Uterus (tissue), 2 donors: ENCODE results near the gene KDM6B.

Source experiments
- POLR2A ChIP-seq, 2 donors: fragments of 450-650 bp; IDR thresholded peaks; one replicate each; pipeline ENCODE4 v1.6.1; 2016; ENCODE audit warnings: antibody characterized with exemption in 2 of 2, mild to moderate bottlenecking in 1 of 2, moderate library complexity in 1 of 2
- TF ChIP-seq, protein P1 (sequence below), 4 experiments: fragments of 200-600 bp in 2 of 4; fragments of 450-650 bp in 2 of 4; sonication (generic) in 2 of 4; IDR thresholded peaks; one replicate each; pipeline ENCODE4 v1.5.1; 2016 to 2019; ENCODE audit warnings: antibody characterized with exemption in 4 of 4, mild to moderate bottlenecking in 2 of 4, moderate library complexity in 1 of 4

DNA sequence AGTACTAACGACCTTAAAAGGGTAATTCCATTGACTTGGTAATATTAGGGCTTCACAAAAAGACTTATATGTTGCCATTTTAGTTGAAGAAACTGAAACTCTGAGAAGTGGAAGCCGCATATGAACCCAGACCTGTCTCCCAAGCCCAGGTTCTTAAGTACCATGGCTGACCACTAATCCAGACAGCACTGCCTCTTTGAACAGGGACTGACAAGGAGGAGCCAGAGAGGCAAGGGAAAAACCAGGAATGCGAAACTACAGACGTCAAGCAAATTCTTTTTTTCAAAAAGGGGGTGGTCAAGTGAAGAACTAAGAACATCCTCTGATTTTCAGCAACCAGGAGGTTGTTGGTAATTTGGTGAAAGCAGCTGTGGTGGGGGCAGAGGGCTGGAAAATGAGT, 39.0 kb downstream of the KDM6B start:
- TF ChIP-seq, protein P1, sequence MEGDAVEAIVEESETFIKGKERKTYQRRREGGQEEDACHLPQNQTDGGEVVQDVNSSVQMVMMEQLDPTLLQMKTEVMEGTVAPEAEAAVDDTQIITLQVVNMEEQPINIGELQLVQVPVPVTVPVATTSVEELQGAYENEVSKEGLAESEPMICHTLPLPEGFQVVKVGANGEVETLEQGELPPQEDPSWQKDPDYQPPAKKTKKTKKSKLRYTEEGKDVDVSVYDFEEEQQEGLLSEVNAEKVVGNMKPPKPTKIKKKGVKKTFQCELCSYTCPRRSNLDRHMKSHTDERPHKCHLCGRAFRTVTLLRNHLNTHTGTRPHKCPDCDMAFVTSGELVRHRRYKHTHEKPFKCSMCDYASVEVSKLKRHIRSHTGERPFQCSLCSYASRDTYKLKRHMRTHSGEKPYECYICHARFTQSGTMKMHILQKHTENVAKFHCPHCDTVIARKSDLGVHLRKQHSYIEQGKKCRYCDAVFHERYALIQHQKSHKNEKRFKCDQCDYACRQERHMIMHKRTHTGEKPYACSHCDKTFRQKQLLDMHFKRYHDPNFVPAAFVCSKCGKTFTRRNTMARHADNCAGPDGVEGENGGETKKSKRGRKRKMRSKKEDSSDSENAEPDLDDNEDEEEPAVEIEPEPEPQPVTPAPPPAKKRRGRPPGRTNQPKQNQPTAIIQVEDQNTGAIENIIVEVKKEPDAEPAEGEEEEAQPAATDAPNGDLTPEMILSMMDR (IDR thresholded peaks at IDR 0.05): no peak
- no peak for TF ChIP-seq POLR2A (IDR thresholded peaks at IDR 0.05)
